ENCODE results near the gene ZNF423. TPM values are rescaled to one million over a fixed set of nuclear protein-coding genes. Genes with fewer than 3 reads are reported as not detected.

The ZNF423 gene
- total and polyA plus RNA-seq, 2 experiments from 2014 or later, result 12.3 to 22.2 TPM

DNA sequence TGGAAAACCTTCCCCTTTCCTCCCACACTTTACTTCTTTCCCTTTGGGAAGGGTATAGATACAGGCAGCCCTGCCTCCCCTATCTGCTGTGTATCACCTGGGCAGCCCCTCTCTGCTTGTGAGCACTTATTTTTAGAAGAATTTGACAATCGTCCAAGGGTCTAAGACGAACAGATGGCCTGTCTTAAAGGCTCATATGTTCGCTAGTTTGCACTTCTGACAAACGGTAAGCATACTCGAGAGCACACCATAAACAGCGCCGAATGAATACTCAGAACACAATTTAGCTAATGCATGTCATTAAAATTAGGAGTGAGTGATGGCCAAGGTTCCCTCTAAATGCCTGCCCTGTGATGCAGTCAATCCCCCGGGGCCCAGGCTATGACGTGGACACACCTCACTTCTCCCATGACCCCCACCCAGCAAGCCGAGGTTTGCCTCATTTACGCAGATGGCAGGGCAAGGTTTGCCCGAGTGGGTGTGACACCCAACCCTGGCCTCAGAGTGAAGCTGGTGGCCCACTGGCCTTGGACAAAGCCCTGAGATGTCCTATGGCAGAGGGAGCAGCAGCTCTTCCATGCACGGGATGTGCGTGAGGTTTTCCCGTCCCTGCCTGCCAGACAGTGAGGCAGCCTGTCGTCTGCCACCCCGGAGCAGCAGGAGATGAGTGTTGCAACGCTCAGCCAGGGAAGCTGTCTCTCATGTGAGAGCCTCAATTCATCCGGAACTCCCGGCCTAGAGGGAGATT, 357.1 kb downstream of the ZNF423 start:
- DNase-seq (ENCODE audit: low read depth in 1 of 2, low spot score in 1 of 2), result peak in 1 of 2 donors; percentile 9
- TF ChIP-seq, protein P1, sequence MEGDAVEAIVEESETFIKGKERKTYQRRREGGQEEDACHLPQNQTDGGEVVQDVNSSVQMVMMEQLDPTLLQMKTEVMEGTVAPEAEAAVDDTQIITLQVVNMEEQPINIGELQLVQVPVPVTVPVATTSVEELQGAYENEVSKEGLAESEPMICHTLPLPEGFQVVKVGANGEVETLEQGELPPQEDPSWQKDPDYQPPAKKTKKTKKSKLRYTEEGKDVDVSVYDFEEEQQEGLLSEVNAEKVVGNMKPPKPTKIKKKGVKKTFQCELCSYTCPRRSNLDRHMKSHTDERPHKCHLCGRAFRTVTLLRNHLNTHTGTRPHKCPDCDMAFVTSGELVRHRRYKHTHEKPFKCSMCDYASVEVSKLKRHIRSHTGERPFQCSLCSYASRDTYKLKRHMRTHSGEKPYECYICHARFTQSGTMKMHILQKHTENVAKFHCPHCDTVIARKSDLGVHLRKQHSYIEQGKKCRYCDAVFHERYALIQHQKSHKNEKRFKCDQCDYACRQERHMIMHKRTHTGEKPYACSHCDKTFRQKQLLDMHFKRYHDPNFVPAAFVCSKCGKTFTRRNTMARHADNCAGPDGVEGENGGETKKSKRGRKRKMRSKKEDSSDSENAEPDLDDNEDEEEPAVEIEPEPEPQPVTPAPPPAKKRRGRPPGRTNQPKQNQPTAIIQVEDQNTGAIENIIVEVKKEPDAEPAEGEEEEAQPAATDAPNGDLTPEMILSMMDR (IDR thresholded peaks at IDR 0.05; ENCODE audit: low read depth, low read length), result no peak
- Histone ChIP-seq H3K36me3 (no peaks in the 10 kb centered on the region), H3K27me3 (no peaks in the 10 kb centered on the region), H3K9me3 (ENCODE audit: low read depth) (no peaks in the 10 kb centered on the region), H3K4me1 (ENCODE audit: low read depth) (no peaks in the 10 kb centered on the region), H3K4me3 (no peak overlapping the region), H3K27ac (no peak overlapping the region)

DNA sequence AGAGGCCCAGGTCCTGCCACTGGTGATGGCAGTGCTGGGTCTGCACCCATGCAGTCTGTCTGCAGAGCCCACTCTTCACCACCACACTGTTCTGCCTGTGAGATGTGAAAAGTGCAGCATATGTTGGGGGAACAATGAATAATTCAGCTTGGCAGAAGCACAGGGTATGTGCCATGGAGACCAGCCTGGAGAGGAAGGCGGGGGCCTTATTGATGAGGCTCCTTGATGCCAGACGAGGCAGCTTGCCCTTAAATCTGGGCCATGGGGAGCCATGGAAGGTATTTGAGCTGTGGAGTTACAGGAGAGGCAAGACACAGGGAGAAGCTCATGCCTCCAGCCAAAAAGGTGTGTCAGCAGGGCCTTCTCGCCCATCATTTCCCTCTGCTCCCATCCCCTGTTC, 357.6 kb downstream of the ZNF423 start:
- H3K4me1 ChIP-seq (ENCODE audit: low read depth), result no peaks in the 10 kb centered on the region
- no peaks in the 10 kb centered on the region for H3K36me3 ChIP-seq
- TF ChIP-seq, protein P1 (IDR thresholded peaks at IDR 0.05; ENCODE audit: low read depth, low read length), result no peak
- no peak overlapping the region for H3K4me3 ChIP-seq
- H3K9me3 ChIP-seq (ENCODE audit: low read depth), result no peaks in the 10 kb centered on the region
- no peak for DNase-seq (ENCODE audit: low read depth in 1 of 2, low spot score in 1 of 2)
- no peak overlapping the region for H3K27ac ChIP-seq
- no peaks in the 10 kb centered on the region for H3K27me3 ChIP-seq

DNA sequence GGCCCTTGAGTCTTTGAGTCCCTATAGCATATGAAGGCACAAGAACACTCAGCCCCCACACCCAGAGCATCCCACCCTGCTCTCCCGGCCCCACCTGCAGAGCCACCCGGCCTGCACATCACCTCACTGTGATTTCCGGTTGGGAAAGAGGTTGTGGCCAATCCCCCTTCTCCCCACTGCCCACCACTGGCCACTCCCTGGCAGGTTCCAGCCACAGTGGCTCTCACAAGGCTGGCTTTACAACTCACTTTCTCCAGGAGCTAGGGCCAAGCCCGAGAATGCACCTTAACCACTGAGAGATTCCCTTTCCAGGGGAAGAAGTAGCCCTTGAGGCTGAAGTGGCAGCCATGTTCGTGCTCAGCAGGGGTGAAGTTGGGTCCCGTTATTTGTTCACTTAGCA, 358.4 kb downstream of the ZNF423 start:
- TF ChIP-seq, protein P1 (IDR thresholded peaks at IDR 0.05; ENCODE audit: low read depth, low read length), result no peak
- Histone ChIP-seq H3K9me3 (ENCODE audit: low read depth) (no peaks in the 10 kb centered on the region), H3K4me3 (no peak overlapping the region), H3K27me3 (no peaks in the 10 kb centered on the region), H3K36me3 (no peaks in the 10 kb centered on the region), H3K27ac (no peak overlapping the region), H3K4me1 (ENCODE audit: low read depth) (no peaks in the 10 kb centered on the region)
- no peak for DNase-seq (ENCODE audit: low read depth in 1 of 2, low spot score in 1 of 2)

DNA sequence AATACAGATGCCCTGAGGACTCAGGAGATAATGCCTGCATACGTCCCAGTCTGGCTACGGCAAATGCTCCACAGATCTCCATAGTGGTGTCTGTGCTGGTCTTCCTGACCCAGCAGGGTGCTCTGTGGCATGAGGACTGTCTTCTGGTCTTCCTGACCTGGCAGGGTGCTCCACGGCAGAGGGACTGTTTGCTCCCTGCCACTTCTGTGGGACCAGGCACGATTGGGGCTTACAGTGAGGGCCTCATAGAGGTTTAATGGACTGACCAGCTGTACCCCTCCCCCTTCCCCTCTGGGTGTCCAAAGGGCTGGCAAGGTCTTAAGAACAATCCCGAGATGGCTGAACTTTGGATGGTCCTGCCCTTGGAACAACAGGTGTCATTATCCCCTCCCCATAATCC, 359.3 kb downstream of the ZNF423 start:
- Histone ChIP-seq H3K36me3 (no peaks in the 10 kb centered on the region), H3K4me1 (ENCODE audit: low read depth) (no peaks in the 10 kb centered on the region), H3K27me3 (no peaks in the 10 kb centered on the region), H3K27ac (no peak overlapping the region), H3K9me3 (ENCODE audit: low read depth) (no peaks in the 10 kb centered on the region), H3K4me3 (no peak overlapping the region)
- TF ChIP-seq, protein P1 (IDR thresholded peaks at IDR 0.05; ENCODE audit: low read depth, low read length), result no peak
- DNase-seq (ENCODE audit: low read depth in 1 of 2, low spot score in 1 of 2), result no peak

DNA sequence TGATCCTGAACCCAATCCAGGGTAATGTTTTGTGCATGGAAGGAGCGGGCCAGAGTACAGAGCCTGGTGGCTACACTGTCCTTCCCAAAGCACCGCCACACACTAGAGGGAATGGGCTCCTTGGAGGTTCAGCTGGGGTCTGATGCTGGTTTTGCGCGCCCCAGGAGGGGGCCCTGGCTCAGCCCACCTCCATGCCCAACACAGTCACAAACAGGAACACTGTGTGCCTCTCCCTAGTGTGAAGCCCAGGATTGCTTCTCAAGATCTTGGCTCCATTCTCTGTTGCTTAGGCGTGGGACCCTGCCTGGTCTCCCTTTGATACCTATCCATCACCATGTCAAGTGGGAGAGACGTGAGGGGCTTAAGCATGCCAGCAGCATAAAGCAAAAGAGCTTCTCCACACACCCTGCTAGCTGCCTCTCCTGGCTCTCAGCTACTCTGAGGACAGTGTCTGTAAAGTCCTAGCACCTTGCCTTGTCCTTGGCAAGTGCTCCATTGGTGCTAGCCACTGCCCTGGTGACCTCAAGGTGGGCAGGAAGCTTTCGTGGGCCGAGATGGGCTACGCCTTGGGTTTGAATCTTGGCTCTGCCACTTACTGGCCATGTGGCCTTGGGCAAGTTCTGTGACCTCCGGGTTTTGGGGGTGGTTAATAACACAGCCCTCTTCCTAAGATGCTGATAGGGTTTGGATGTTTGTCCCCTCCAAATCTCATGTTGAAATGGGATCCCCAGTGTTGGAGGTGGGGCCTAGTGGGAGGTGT, 360.1 kb downstream of the ZNF423 start:
- Histone ChIP-seq H3K4me1 (ENCODE audit: low read depth) (no peaks in the 10 kb centered on the region), H3K27me3 (no peaks in the 10 kb centered on the region), H3K36me3 (no peaks in the 10 kb centered on the region), H3K27ac (no peak overlapping the region), H3K9me3 (ENCODE audit: low read depth) (no peaks in the 10 kb centered on the region), H3K4me3 (no peak overlapping the region)
- TF ChIP-seq, protein P1 (IDR thresholded peaks at IDR 0.05; ENCODE audit: low read depth, low read length), result no peak
- no peak for DNase-seq (ENCODE audit: low read depth in 1 of 2, low spot score in 1 of 2)
